KOPT-K1 (cell line): Measurements from ENCODE around the gene SMARCE1.

Experiments used
- H3K27ac ChIP-seq: fragments of 200-600 bp; sonication (generic); 2 replicates; pipeline ENCODE4 v1.5.1; 2016; ENCODE audit warnings: antibody characterized with exemption, mild to moderate bottlenecking, low read depth, low read length; ENCODE audit not compliant: poor library complexity, severe bottlenecking
- H3K36me3 ChIP-seq: fragments of 200-600 bp; sonication (generic); 2 replicates; pipeline ENCODE4 v1.5.1; 2017; ENCODE audit warnings: antibody characterized with exemption, mild to moderate bottlenecking, low read length, moderate library complexity; ENCODE audit not compliant: insufficient read depth
- H3K9me3 ChIP-seq: fragments of 200-600 bp; sonication (generic); 2 replicates; pipeline ENCODE4 v1.5.1; 2017; ENCODE audit warnings: antibody characterized with exemption, low read length, mild to moderate bottlenecking; ENCODE audit not compliant: insufficient read depth, poor library complexity, severe bottlenecking

The SMARCE1 gene

DNA sequence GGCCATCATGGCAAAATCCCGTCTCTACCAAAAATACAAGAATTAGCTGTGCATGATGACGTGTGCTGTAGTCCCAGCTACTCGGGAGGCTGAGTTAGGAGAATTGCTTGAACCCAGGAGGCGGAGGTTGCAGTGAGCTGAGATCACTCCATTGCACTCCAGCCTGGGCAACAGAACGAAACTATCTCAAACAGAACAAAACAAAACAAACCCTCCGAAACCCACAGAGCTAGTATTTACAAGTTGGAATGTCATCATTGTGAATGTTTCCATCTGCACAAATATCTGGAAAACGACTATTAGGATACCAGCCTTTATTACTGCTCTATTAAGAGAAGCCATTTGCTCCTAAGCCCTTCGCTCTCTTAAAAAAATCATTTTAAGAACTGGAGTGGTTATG lies 26.0 kb downstream of the SMARCE1 start:
- Histone ChIP-seq H3K27ac (no peak overlapping the region), H3K36me3 (peaks cover 4% of the 10 kb centered on the region), H3K9me3 (no peaks in the 10 kb centered on the region)

DNA sequence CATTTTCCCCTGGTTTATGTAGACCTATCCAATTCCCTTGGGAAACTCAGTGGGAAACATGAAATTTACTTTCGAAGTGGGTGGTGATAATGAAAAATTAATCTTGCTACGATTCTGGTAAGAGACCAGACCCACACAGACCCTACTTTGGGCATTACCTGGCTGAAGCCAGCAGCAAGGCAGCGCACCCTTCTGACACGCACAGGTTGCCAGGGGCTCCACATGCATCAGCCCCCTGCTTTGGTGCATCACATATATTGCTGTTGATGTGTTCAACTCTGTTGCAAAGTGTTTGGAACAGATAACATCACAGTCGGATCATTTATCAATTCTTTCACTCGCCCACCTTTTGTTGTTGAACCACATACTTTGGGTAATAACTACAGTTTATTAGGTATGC lies 26.6 kb downstream of the SMARCE1 start:
- Histone ChIP-seq H3K36me3 (no peaks in the 10 kb centered on the region), H3K9me3 (no peaks in the 10 kb centered on the region), H3K27ac (no peak overlapping the region)

- no peak overlapping the region for H3K27ac ChIP-seq
- no peaks in the 10 kb centered on the region for H3K36me3 ChIP-seq
Measured at GRCh38 chr17:40618754-40619625, 28.6 kb downstream of the SMARCE1 start.

DNA sequence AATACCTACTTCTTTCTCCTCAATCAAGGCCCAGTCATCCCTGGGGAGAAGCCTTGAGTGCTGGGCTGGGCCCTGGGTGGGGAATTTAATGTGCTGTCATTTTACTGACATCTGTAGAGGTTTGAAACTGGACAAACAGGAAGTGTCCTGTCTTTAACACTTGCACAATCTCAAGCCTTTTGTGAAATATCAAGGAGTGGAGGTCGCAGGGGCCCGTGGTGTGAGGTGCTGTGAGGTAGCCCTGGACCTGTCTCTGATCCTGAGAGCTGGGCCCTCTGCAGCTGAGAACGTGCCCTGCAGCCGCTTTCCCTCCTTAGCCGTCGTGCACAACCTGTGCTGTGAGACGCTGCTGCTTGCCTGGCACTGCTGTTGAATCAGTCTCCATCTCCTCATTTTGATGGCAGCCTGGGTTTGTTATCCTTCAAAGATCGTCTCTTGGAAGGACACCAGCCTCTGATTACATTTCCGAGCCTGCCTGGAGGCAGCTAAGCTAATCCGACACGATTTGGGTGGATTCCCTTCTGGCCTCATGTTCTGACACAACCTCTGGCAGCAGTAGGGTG lies 29.9 kb downstream of the SMARCE1 start:
- H3K27ac ChIP-seq = no peak overlapping the region

More at GRCh38 chr17:40618754-40619625, 28.6 kb downstream of the SMARCE1 start:
- H3K9me3 ChIP-seq = no peaks in the 10 kb centered on the region

GRCh38 chr17:40616592-40616991 lies 31.0 kb downstream of the SMARCE1 start:
- Histone ChIP-seq H3K36me3 (no peaks in the 10 kb centered on the region), H3K9me3 (no peaks in the 10 kb centered on the region), H3K27ac (no peak overlapping the region)

More for the DNA sequence above, 29.9 kb downstream of the SMARCE1 start:
- Histone ChIP-seq H3K9me3 (no peaks in the 10 kb centered on the region), H3K36me3 (no peaks in the 10 kb centered on the region)

DNA sequence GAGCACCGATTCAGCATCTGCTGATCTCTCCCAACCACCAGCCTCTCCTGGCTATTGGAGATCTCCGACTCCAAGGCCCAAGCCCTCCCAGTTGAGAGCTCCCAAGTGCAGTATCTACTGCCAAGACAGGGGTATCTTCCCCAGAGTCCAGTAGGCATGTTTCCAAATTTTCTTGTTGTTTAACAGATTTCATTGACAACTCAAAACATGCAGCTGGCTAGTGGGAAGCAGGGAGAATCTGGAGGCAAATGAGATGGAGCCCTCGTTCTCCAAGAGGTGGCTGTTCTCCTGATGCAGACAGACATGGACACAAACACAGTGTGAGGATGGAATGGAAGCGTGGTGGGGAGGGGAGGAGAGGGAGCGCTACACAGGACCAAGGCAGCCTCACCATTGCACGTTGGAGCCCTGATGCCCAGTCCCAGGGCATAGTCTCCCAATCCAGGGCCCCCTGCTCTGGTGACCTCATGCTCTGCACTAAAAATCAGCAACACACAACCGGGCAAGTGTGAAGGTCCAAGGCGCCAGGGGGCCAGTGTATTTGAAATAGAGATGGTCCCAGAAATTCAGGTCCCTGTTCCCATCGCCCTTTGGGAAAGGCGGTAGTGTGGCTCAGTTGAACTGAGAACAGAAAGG lies 31.7 kb downstream of the SMARCE1 start:
- H3K36me3 ChIP-seq = no peaks in the 10 kb centered on the region
- H3K27ac ChIP-seq = no peak overlapping the region
- H3K9me3 ChIP-seq = no peaks in the 10 kb centered on the region

DNA sequence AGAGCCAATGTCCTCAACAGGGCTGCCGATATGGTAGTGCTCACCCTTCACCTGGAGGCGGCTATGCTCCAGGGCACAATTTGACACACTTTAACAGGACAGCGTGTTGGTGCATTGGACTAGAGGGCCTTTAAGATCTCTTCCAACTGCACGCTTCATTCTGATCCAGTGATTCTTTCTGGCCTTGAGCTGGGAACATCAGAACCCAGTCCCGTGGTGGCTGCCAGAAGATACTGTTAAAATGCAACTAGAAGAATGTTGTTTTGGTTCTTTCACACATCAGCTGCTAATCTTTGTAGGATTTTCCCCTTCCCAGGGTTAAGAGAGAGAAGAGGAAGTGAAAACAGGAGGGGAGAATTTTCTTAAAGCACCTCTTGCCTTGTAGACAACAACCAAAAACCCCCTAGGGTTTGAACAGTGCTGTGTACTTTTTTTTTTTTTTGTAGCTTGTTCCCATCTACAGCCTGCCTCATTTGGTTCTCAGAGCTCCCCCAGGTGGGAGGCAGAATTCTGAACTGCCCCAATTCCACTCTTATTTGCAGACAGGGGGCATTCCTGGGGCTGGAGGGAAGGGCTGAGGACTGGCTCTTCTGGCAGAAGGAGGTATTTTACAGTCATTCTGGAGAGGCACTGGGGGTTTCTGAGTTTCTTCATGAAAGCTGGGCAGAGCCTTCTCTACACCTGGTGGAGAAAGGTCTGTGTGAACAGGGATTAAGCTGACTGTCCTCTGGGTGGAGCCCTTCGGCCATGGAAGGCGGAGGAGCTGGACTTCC lies 32.4 kb downstream of the SMARCE1 start:
- no peaks in the 10 kb centered on the region for H3K36me3 ChIP-seq
- no peaks in the 10 kb centered on the region for H3K9me3 ChIP-seq
- H3K27ac ChIP-seq = no peak overlapping the region

GRCh38 chr17:40614431-40615067 lies 33.1 kb downstream of the SMARCE1 start:
- Histone ChIP-seq H3K36me3 (no peaks in the 10 kb centered on the region), H3K27ac (no peak overlapping the region), H3K9me3 (no peaks in the 10 kb centered on the region)

- Histone ChIP-seq H3K9me3 (no peaks in the 10 kb centered on the region), H3K27ac (no peak overlapping the region), H3K36me3 (no peaks in the 10 kb centered on the region)
Measured at GRCh38 chr17:40613467-40614154, 34.0 kb downstream of the SMARCE1 start.

DNA sequence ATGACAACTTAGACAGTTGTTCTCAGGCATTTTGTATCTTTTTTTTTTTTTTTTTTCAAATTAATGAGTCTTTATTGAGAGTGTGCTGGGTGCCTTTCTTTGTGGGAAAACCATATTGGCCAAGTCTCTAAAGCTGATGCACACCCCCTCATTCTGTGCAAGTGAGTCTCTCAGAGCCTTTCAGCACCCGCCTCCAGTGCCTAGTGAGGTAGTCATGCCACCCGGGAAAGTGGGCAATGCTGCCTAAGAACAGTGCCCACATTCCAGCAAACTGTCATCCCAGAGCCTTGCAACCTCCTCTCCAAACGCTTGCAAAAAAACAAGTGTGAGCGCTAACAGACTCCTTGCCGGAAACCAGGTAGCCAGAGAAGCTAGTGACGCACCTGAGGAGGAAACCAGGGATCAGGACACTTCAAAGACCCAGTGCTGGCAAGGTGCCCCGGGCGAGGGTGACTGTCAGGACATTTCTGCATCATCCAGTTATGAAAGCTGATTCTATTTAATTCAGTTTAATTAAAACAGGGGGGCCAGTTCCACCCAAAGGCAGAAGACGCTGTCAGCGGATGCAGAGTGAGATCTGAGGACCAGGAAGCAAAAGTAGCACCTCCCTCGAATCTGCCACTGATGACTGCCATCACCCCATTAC lies 34.9 kb downstream of the SMARCE1 start:
- no peaks in the 10 kb centered on the region for H3K9me3 ChIP-seq
- H3K36me3 ChIP-seq = no peaks in the 10 kb centered on the region
- no peak overlapping the region for H3K27ac ChIP-seq

- Histone ChIP-seq H3K27ac (no peak overlapping the region), H3K9me3 (no peaks in the 10 kb centered on the region), H3K36me3 (no peaks in the 10 kb centered on the region)
Measured at GRCh38 chr17:40611840-40612474, 35.7 kb downstream of the SMARCE1 start.

GRCh38 chr17:40610359-40610758 lies 37.3 kb downstream of the SMARCE1 start:
- Histone ChIP-seq H3K36me3 (no peaks in the 10 kb centered on the region), H3K27ac (no peak overlapping the region), H3K9me3 (no peaks in the 10 kb centered on the region)

GRCh38 chr17:40608061-40608581 lies 39.5 kb downstream of the SMARCE1 start:
- no peaks in the 10 kb centered on the region for H3K36me3 ChIP-seq
- H3K9me3 ChIP-seq = no peaks in the 10 kb centered on the region

More at GRCh38 chr17:40608061-40608581, 39.5 kb downstream of the SMARCE1 start:
- H3K27ac ChIP-seq = no peak overlapping the region
